ENCODE measurements around the gene RGS9. TPM values are rescaled to one million over a fixed set of nuclear protein-coding genes. Genes with fewer than 3 reads are reported as not detected.

Gene RGS9
- total and polyA plus RNA-seq, 4 donors: 2.1 to 10.6 (median 3.3) TPM

GRCh38 chr17:65230040-65230439 is 92.9 kb downstream of the RGS9 start:
- 84 to 95% methylated on average over 4 of the region's 4 CpGs for WGBS, 2 donors
- DNase-seq: no peak
- TF ChIP-seq CTCF (IDR thresholded peaks at IDR 0.05; ENCODE audit: control extremely low read depth, extremely low read depth): no peak
- H3K4me3 ChIP-seq: no peak overlapping the region
- H3K36me3 ChIP-seq (ENCODE audit: control insufficient read depth in 4 of 4, insufficient read depth in 4 of 4, low read length in 4 of 4): no peaks in the 10 kb centered on the region
- no peak for ATAC-seq (ENCODE audit: insufficient read depth, low FRiP score)
- H3K27me3 ChIP-seq (ENCODE audit: control insufficient read depth in 3 of 3, insufficient read depth in 3 of 3, low read length in 2 of 3): no peaks in the 10 kb centered on the region
- no peaks in the 10 kb centered on the region for H3K9me3 ChIP-seq (ENCODE audit: control insufficient read depth in 4 of 4, insufficient read depth in 3 of 4, low read length in 3 of 4)
- no peak overlapping the region for H3K9ac ChIP-seq (ENCODE audit: insufficient read depth in 1 of 2, low read length in 2 of 2)
- H3K4me1 ChIP-seq (ENCODE audit: control insufficient read depth in 5 of 5, insufficient read depth in 5 of 5, low read length in 5 of 5): peaks cover 0 to 17% (median 5%) of the 10 kb centered on the region in 5 donors
- H3K27ac ChIP-seq (ENCODE audit: low read depth in 1 of 2, low read length in 1 of 2): no peak overlapping the region

- ATAC-seq (ENCODE audit: insufficient read depth, low FRiP score) (no peak), DNase-seq (no peak)
- no peak overlapping the region for H3K4me3 ChIP-seq
- H3K9me3 ChIP-seq (ENCODE audit: control insufficient read depth in 4 of 4, insufficient read depth in 3 of 4, low read length in 3 of 4): no peaks in the 10 kb centered on the region
- TF ChIP-seq CTCF (IDR thresholded peaks at IDR 0.05; ENCODE audit: control extremely low read depth, extremely low read depth): no peak
- no peak overlapping the region for H3K27ac ChIP-seq (ENCODE audit: low read depth in 1 of 2, low read length in 1 of 2)
- H3K27me3 ChIP-seq (ENCODE audit: control insufficient read depth in 3 of 3, insufficient read depth in 3 of 3, low read length in 2 of 3): no peaks in the 10 kb centered on the region
- H3K9ac ChIP-seq (ENCODE audit: insufficient read depth in 1 of 2, low read length in 2 of 2): no peak overlapping the region
- peaks cover 0 to 15% (median 5%) of the 10 kb centered on the region in 5 donors for H3K4me1 ChIP-seq (ENCODE audit: control insufficient read depth in 5 of 5, insufficient read depth in 5 of 5, low read length in 5 of 5)
- WGBS, 2 donors: 73 to 77% methylated on average over 5 of the region's 5 CpGs
- H3K36me3 ChIP-seq (ENCODE audit: control insufficient read depth in 4 of 4, insufficient read depth in 4 of 4, low read length in 4 of 4): no peaks in the 10 kb centered on the region
These were observed 93.9 kb downstream of the RGS9 start for GRCh38 chr17:65231086-65231485.

- no peaks in the 10 kb centered on the region for H3K36me3 ChIP-seq (ENCODE audit: control insufficient read depth in 4 of 4, insufficient read depth in 4 of 4, low read length in 4 of 4)
- H3K4me1 ChIP-seq (ENCODE audit: control insufficient read depth in 5 of 5, insufficient read depth in 5 of 5, low read length in 5 of 5): peaks cover 0 to 12% (median 5%) of the 10 kb centered on the region in 5 donors
- no peaks in the 10 kb centered on the region for H3K27me3 ChIP-seq (ENCODE audit: control insufficient read depth in 3 of 3, insufficient read depth in 3 of 3, low read length in 2 of 3)
- 46 to 47% methylated on average over 8 of the region's 8 CpGs for WGBS, 2 donors
- no peaks in the 10 kb centered on the region for H3K9me3 ChIP-seq (ENCODE audit: control insufficient read depth in 4 of 4, insufficient read depth in 3 of 4, low read length in 3 of 4)
- peak; percentile 61 for TF ChIP-seq CTCF (IDR thresholded peaks at IDR 0.05; ENCODE audit: control extremely low read depth, extremely low read depth)
- no peak overlapping the region for H3K9ac ChIP-seq (ENCODE audit: insufficient read depth in 1 of 2, low read length in 2 of 2)
- DNase-seq (peak; percentile 60 to 74 (median 67)), ATAC-seq (ENCODE audit: insufficient read depth, low FRiP score) (peak; percentile 60)
- no peak overlapping the region for H3K4me3 ChIP-seq
- no peak overlapping the region for H3K27ac ChIP-seq (ENCODE audit: low read depth in 1 of 2, low read length in 1 of 2)
These were observed 94.6 kb downstream of the RGS9 start for GRCh38 chr17:65231662-65232335.

DNA sequence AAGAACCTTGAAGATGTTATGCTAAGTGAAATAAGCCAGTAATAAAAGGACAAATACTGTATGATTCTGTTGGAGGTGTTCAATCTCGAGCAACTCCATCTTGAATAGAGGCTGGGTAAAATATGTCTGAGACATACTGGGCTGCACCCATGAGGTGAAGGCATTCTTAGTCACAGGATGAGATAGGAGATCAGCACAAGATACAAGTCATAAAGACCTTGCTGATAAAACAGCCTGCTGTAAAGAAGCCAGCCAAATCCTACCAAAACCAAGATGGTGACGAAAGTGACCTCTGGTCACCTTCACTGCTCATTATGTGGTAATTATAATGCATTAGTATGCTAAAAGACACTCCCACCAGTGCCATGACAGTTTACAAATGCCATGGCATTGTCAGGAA is 98.1 kb downstream of the RGS9 start:
- H3K36me3 ChIP-seq (ENCODE audit: control insufficient read depth in 4 of 4, insufficient read depth in 4 of 4, low read length in 4 of 4): no peaks in the 10 kb centered on the region
- H3K4me1 ChIP-seq (ENCODE audit: control insufficient read depth in 5 of 5, insufficient read depth in 5 of 5, low read length in 5 of 5): no peaks in the 10 kb centered on the region
- 85 to 95% methylated on average over 2 of the region's 2 CpGs for WGBS, 2 donors
- H3K9ac ChIP-seq (ENCODE audit: insufficient read depth in 1 of 2, low read length in 2 of 2): no peak overlapping the region
- no peak overlapping the region for H3K27ac ChIP-seq (ENCODE audit: low read depth in 1 of 2, low read length in 1 of 2)
- H3K4me3 ChIP-seq: no peak overlapping the region
- H3K9me3 ChIP-seq (ENCODE audit: control insufficient read depth in 4 of 4, insufficient read depth in 3 of 4, low read length in 3 of 4): no peaks in the 10 kb centered on the region
- no peaks in the 10 kb centered on the region for H3K27me3 ChIP-seq (ENCODE audit: control insufficient read depth in 3 of 3, insufficient read depth in 3 of 3, low read length in 2 of 3)
- no peak for TF ChIP-seq CTCF (IDR thresholded peaks at IDR 0.05; ENCODE audit: control extremely low read depth, extremely low read depth)
- DNase-seq (no peak), ATAC-seq (ENCODE audit: insufficient read depth, low FRiP score) (no peak)

Data from lung (tissue), 12 donors.